Measurements from ENCODE around the gene SH2D7.
A peak's percentile ranks its signal among the peaks of the same experiment; 100 is the strongest.

SH2D7 gene

GRCh38 chr15:78127882-78128281, 35.5 kb downstream of the SH2D7 start:
- no peak for TF ChIP-seq Cebpa-rat (IDR thresholded peaks at IDR 0.05)

GRCh38 chr15:78129077-78129750, 36.9 kb downstream of the SH2D7 start:
- H3K27me3 ChIP-seq, result peaks cover 0 to 3% (median 0%) of the 10 kb centered on the region in 11 experiments; a peak in 2 of 22 replicates
- H4K20me1 ChIP-seq, result peaks cover 0 to 16% (median 0%) of the 10 kb centered on the region in 11 experiments; a peak in 2 of 22 replicates
- H3K36me3 ChIP-seq, result no peaks in the 10 kb centered on the region
- no peak for TF ChIP-seq Cebpa-rat (IDR thresholded peaks at IDR 0.05)
- no peaks in the 10 kb centered on the region for H3K9me3 ChIP-seq (replicated peaks in 1 of 11)
- H3K4me1 ChIP-seq, result peaks cover 16 to 35% (median 29%) of the 10 kb centered on the region in 10 experiments
- H3K4me3 ChIP-seq, result no peak overlapping the region
- H3K4me2 ChIP-seq, result peak overlapping the region in 1 of 11 experiments; percentile 21; a peak in 1 of 22 replicates
- 0 out of 22 replicates have a peak overlapping the region, but pooled peaks of 1 of the 11 experiments have one; percentile 2 for H3K9ac ChIP-seq
- no peak overlapping the region; a peak in 1 of 22 replicates for H3K27ac ChIP-seq

More at GRCh38 chr15:78127882-78128281, 35.5 kb downstream of the SH2D7 start:
- Histone ChIP-seq H3K9me3 (replicated peaks in 1 of 11) (no peaks in the 10 kb centered on the region), H3K27ac (no peak overlapping the region), H3K36me3 (no peaks in the 10 kb centered on the region), H3K4me2 (no peak overlapping the region), H3K27me3 (peaks cover 0 to 3% (median 0%) of the 10 kb centered on the region in 11 experiments; a peak in 2 of 22 replicates), H3K9ac (no peak overlapping the region), H3K4me3 (no peak overlapping the region), H3K4me1 (peaks cover 11 to 24% (median 20%) of the 10 kb centered on the region in 10 experiments), H4K20me1 (peaks cover 0 to 16% (median 0%) of the 10 kb centered on the region in 11 experiments; a peak in 2 of 22 replicates)

- H3K9me3 ChIP-seq (replicated peaks in 1 of 11), result no peaks in the 10 kb centered on the region
- H3K27ac ChIP-seq, result no peak overlapping the region
- no peaks in the 10 kb centered on the region for H3K36me3 ChIP-seq
- H4K20me1 ChIP-seq, result peaks cover 0 to 16% (median 0%) of the 10 kb centered on the region in 11 experiments; a peak in 1 of 22 replicates
- peaks cover 16 to 38% (median 29%) of the 10 kb centered on the region in 10 experiments for H3K4me1 ChIP-seq
- no peak overlapping the region for H3K4me2 ChIP-seq
- H3K9ac ChIP-seq, result no peak overlapping the region
- H3K4me3 ChIP-seq, result no peak overlapping the region
- no peak for TF ChIP-seq Cebpa-rat (IDR thresholded peaks at IDR 0.05)
- H3K27me3 ChIP-seq, result peaks cover 0 to 3% (median 0%) of the 10 kb centered on the region in 11 experiments; a peak in 2 of 22 replicates
Measured at GRCh38 chr15:78129751-78130287, 37.5 kb downstream of the SH2D7 start.

- H3K36me3 ChIP-seq, result no peaks in the 10 kb centered on the region
- TF ChIP-seq Cebpa-rat (IDR thresholded peaks at IDR 0.05), result no peak
- H3K9ac ChIP-seq, result peak overlapping the region; percentile 80 to 91 (median 87)
- peak overlapping the region; percentile 64 to 85 (median 74) for H3K4me3 ChIP-seq
- H3K4me2 ChIP-seq, result peak overlapping the region; percentile 79 to 100 (median 98)
- H4K20me1 ChIP-seq, result peaks cover 0 to 16% (median 0%) of the 10 kb centered on the region in 11 experiments; a peak in 1 of 22 replicates
- H3K9me3 ChIP-seq (replicated peaks in 1 of 11), result no peaks in the 10 kb centered on the region
- peaks cover 0 to 3% (median 0%) of the 10 kb centered on the region in 11 experiments; a peak in 2 of 22 replicates for H3K27me3 ChIP-seq
- peak overlapping the region in 8 of 11 experiments; percentile 78 to 87 (median 86); a peak in 14 of 22 replicates for H3K27ac ChIP-seq
- peaks cover 16 to 38% (median 29%) of the 10 kb centered on the region in 10 experiments for H3K4me1 ChIP-seq
Measured at GRCh38 chr15:78130466-78131294, 38.3 kb downstream of the SH2D7 start.

GRCh38 chr15:78131295-78132061, 39.1 kb downstream of the SH2D7 start, which contains the start of gene CIB2:
Gene CIB2, minus strand, starts transcription at chr15:78131445. Its CDS starts 230 bp downstream, at chr15:78131215.
- H3K27me3 ChIP-seq, result peaks cover 0 to 3% (median 0%) of the 10 kb centered on the region in 11 experiments; a peak in 2 of 22 replicates
- H3K36me3 ChIP-seq, result no peaks in the 10 kb centered on the region
- peak within 1 kb of the TSS; percentile 64 to 85 (median 74) for H3K4me3 ChIP-seq
- H3K4me1 ChIP-seq, result peaks cover 16 to 38% (median 29%) of the 10 kb centered on the region in 10 experiments
- H3K9me3 ChIP-seq (replicated peaks in 1 of 11), result no peaks in the 10 kb centered on the region
- H3K4me2 ChIP-seq, result peak within 1 kb of the TSS; percentile 79 to 100 (median 98)
- TF ChIP-seq Cebpa-rat (IDR thresholded peaks at IDR 0.05), result no peak
- peaks cover 0 to 16% (median 0%) of the 10 kb centered on the region in 11 experiments; a peak in 1 of 22 replicates for H4K20me1 ChIP-seq
- peak within 1 kb of the TSS; percentile 80 to 91 (median 87) for H3K9ac ChIP-seq
- peak within 1 kb of the TSS; percentile 77 to 87 (median 86) for H3K27ac ChIP-seq

GRCh38 chr15:78133801-78134200, 41.4 kb downstream of the SH2D7 start:
- no peaks in the 10 kb centered on the region for H3K9me3 ChIP-seq (replicated peaks in 1 of 11)
- H3K27me3 ChIP-seq, result peaks cover 0 to 3% (median 0%) of the 10 kb centered on the region in 11 experiments; a peak in 2 of 22 replicates
- H4K20me1 ChIP-seq, result peaks cover 0 to 16% (median 0%) of the 10 kb centered on the region in 11 experiments; a peak in 1 of 22 replicates
- peak overlapping the region in 9 of 11 experiments; percentile 17 to 100 (median 96); a peak in 16 of 22 replicates for H3K4me2 ChIP-seq
- no peak overlapping the region for H3K27ac ChIP-seq
- H3K4me1 ChIP-seq, result peaks cover 16 to 36% (median 26%) of the 10 kb centered on the region in 10 experiments
- TF ChIP-seq Cebpa-rat (IDR thresholded peaks at IDR 0.05), result no peak
- no peak overlapping the region for H3K4me3 ChIP-seq
- H3K9ac ChIP-seq, result no peak overlapping the region
- H3K36me3 ChIP-seq, result no peaks in the 10 kb centered on the region

DNA sequence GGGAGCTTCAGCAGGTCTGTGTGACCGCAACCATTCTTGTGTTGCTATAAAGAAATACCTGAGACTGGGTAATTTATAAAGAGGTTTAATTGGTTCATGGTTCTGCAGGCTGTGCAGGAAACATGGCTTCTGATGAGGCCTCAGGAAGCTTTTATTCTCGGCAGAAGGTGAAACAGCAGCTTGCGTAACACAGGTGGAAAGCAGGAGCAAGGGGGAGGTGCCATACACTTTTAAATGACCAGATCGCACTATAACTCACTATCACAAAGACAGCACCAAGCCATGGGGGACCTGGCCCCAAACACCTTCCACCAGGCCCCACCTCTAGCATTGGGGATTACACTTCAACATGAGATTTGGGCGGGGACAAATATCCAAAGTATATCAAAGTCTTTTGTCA, 47.2 kb downstream of the SH2D7 start:
- Histone ChIP-seq H4K20me1 (no peaks in the 10 kb centered on the region; a peak in 1 of 22 replicates), H3K9me3 (replicated peaks in 1 of 11) (no peaks in the 10 kb centered on the region), H3K4me2 (no peak overlapping the region), H3K4me1 (no peaks in the 10 kb centered on the region), H3K27ac (no peak overlapping the region), H3K36me3 (no peaks in the 10 kb centered on the region), H3K4me3 (no peak overlapping the region), H3K27me3 (no peaks in the 10 kb centered on the region), H3K9ac (no peak overlapping the region)
- TF ChIP-seq Cebpa-rat (IDR thresholded peaks at IDR 0.05), result 0 out of 22 replicates have a peak, but pooled peaks of 2 of the 11 experiments have one; percentile 7 to 11

DNA sequence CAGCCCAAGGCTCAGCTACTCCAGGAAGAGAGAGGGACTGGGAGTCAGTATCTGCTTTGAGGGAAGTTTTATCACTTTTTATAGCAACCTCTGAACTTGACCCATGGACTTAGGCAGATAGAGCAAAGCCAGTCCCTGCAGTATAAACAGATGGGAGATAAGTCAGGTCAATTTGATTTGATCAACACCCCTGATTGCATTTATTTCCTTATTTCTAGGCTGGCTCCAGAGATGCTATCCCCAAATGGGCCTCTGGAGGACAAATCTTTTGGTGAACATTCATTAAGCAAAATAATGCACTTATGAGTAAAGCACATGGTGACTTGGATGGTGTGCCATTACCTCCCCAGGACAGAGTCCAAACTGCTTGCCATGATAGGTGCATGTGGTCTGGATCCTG, 47.9 kb downstream of the SH2D7 start:
- no peak overlapping the region for H3K4me2 ChIP-seq
- no peaks in the 10 kb centered on the region; a peak in 1 of 22 replicates for H4K20me1 ChIP-seq
- no peak for TF ChIP-seq Cebpa-rat (IDR thresholded peaks at IDR 0.05)
- H3K4me3 ChIP-seq, result no peak overlapping the region
- no peaks in the 10 kb centered on the region for H3K9me3 ChIP-seq (replicated peaks in 1 of 11)
- no peak overlapping the region for H3K9ac ChIP-seq
- H3K27ac ChIP-seq, result no peak overlapping the region
- H3K27me3 ChIP-seq, result no peaks in the 10 kb centered on the region
- no peaks in the 10 kb centered on the region for H3K4me1 ChIP-seq
- no peaks in the 10 kb centered on the region for H3K36me3 ChIP-seq
